ENCODE data around the gene CMIP. TPM values are rescaled to one million over a fixed set of nuclear protein-coding genes. Genes with fewer than 3 reads are reported as not detected.
A peak's percentile ranks its signal among the peaks of the same experiment; 100 is the strongest.

CMIP gene
- total RNA-seq, 2 donors from 2014 or later: 7.7 to 19.2 TPM

DNA sequence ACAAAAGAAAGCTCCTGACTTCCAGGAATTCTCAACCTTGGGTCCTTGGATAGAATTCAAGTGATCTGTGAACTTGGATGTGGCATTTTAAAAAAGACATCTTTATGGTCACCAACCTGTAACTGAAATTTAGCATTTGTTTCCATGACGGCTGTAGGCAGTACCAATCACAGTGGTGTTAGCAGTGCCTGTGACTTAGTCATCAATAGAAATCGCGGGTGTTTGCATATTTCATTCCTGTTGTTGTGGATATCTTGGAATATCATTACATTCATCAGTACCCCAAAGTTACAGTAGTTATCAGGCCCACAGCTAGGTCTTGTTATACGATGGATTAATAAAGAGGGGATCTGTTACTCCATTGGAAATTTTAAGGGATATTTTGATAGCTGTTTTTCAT is 81.6 kb downstream of the CMIP start:
- Histone ChIP-seq H3K4me1 (peaks cover 0 to 34% of the 10 kb centered on the region in 2 donors), H3K9me3 (no peaks in the 10 kb centered on the region), H3K27me3 (no peaks in the 10 kb centered on the region), H3K36me3 (no peaks in the 10 kb centered on the region), H3K4me3 (no peak overlapping the region), H3K27ac (peak overlapping the region in 1 of 2 donors; percentile 1)
- DNase-seq (ENCODE audit: low spot score): no peak
- TF ChIP-seq, protein P1, sequence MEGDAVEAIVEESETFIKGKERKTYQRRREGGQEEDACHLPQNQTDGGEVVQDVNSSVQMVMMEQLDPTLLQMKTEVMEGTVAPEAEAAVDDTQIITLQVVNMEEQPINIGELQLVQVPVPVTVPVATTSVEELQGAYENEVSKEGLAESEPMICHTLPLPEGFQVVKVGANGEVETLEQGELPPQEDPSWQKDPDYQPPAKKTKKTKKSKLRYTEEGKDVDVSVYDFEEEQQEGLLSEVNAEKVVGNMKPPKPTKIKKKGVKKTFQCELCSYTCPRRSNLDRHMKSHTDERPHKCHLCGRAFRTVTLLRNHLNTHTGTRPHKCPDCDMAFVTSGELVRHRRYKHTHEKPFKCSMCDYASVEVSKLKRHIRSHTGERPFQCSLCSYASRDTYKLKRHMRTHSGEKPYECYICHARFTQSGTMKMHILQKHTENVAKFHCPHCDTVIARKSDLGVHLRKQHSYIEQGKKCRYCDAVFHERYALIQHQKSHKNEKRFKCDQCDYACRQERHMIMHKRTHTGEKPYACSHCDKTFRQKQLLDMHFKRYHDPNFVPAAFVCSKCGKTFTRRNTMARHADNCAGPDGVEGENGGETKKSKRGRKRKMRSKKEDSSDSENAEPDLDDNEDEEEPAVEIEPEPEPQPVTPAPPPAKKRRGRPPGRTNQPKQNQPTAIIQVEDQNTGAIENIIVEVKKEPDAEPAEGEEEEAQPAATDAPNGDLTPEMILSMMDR (IDR thresholded peaks at IDR 0.05): no peak

DNA sequence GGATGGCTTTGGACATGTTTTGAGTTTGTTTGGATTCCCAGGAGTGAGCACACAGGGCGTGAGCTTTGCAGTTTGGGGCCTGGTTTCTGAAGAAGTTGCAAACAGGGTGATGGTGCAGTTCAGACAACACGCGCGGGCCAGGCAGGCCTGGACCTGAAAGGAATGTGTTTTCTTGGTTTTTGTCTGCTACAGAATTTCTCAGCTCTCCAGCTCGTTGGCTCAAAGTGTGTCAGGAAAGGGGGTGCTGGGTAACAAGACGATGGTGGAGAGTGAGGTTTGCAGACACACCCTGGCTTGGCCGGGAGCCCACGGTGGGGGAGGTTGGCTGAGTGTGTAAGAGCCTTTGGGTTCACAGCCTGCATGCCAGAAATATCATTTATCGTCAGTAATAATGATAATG is 82.3 kb downstream of the CMIP start:
- H3K9me3 ChIP-seq: no peaks in the 10 kb centered on the region
- H3K27me3 ChIP-seq: no peaks in the 10 kb centered on the region
- peaks cover 0 to 37% of the 10 kb centered on the region in 2 donors for H3K4me1 ChIP-seq
- H3K4me3 ChIP-seq: no peak overlapping the region
- peak; percentile 63 for DNase-seq (ENCODE audit: low spot score)
- TF ChIP-seq, protein P1 (IDR thresholded peaks at IDR 0.05): no peak
- peak overlapping the region; percentile 1 to 13 for H3K27ac ChIP-seq
- no peaks in the 10 kb centered on the region for H3K36me3 ChIP-seq

DNA sequence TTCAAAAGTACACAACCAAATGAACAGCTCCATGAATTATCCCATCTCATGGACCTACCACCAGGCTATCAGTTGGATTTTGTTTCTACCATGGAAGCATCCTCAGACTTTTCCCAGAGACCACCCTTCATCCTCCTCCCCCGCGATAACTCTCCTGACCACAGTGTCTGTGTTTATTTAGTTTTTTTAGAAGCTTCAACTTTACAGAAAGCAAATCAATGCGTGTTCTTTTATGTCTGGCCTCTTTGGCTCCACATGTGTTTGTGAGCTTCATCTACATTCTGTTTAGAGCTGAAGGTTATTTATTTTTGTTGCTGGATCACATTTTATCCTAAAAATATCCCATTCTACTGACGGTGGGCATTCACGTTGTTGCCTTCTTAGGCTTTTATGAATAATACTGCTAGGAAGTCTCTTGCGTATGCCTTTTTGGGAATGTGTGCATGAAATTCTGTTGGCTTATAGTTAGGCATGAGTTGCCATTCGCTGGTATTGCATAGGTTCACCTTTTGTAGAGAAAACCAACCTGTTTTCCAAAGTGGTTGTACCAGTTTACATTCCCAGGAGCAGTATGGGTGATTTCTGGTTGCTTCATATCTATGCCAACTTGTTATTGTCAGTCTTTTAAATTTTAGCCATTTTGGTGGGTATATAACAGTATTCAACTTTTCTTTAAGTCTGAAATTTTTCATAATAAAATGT is 83.0 kb downstream of the CMIP start:
- Histone ChIP-seq H3K36me3 (no peaks in the 10 kb centered on the region), H3K27me3 (no peaks in the 10 kb centered on the region), H3K4me1 (peaks cover 0 to 35% of the 10 kb centered on the region in 2 donors), H3K4me3 (no peak overlapping the region), H3K27ac (no peak overlapping the region), H3K9me3 (no peaks in the 10 kb centered on the region)
- TF ChIP-seq, protein P1 (IDR thresholded peaks at IDR 0.05): no peak
- DNase-seq (ENCODE audit: low spot score): no peak

DNA sequence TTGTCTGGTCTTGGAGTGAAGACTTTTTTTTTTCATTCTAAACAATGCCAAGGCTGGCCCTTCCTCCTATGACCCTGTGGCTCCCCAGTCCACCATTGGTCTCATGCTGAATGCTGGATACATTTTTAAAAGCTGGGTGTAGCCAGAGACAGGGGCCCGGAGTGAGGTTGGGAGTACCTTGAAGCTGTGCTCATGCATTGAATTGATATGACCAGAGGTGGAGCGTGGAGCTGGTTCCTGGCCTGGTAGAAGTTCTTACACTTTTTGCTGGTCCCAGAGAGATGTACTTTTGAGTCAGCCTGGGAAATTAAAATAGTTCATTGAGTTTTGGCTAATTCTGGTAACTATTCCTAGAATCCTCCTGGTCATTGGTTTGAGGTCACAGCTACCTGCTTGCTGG is 83.6 kb downstream of the CMIP start:
- Histone ChIP-seq H3K4me3 (no peak overlapping the region), H3K27ac (no peak overlapping the region), H3K36me3 (no peaks in the 10 kb centered on the region), H3K9me3 (no peaks in the 10 kb centered on the region), H3K4me1 (peaks cover 0 to 35% of the 10 kb centered on the region in 2 donors), H3K27me3 (no peaks in the 10 kb centered on the region)
- no peak for DNase-seq (ENCODE audit: low spot score)
- TF ChIP-seq, protein P1 (IDR thresholded peaks at IDR 0.05): no peak

DNA sequence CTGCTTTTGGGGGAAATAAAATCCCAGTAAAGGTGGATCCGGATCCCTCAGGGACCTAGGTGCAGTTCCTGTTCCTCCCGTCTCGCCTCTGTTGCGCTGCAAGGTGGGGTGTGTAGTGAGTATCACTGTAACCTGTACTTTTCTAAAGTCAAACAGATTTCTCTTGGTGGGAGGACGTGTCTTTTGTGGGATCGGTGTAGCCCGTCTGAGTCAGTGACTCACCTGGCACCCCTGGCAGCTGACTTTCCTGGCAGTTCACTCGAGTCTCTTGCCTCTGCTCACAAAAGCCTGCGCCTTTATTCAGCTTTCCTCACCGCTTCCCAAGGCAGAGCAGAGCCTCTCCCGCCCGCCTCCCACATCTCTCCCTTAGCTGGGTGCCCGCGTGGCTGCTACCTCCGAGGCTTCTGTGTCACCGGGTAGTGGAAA is 85.7 kb downstream of the CMIP start:
- H3K27ac ChIP-seq: no peak overlapping the region
- H3K27me3 ChIP-seq: no peaks in the 10 kb centered on the region
- H3K36me3 ChIP-seq: no peaks in the 10 kb centered on the region
- no peaks in the 10 kb centered on the region for H3K9me3 ChIP-seq
- H3K4me1 ChIP-seq: peaks cover 0 to 29% of the 10 kb centered on the region in 2 donors
- DNase-seq (ENCODE audit: low spot score): no peak
- TF ChIP-seq, protein P1 (IDR thresholded peaks at IDR 0.05): no peak
- no peak overlapping the region for H3K4me3 ChIP-seq

DNA sequence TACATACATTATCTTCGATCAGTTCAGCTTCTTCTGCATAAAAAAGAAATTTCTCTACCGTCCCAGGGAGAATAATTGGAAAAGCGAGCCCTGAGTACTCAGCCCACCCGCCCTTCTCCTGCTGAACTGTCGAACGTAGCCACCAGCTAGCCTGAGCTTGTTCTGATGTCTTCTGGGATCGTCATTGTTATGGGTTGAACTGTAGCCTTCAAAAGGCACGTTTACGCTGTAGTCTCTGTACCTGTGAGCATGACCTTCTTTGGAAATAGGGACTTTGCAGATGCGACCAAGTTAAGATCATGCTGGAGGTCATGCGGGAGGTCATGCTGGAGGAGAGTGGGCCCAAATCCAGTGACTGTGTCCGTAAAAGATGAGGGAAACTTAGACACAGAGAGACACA is 86.2 kb downstream of the CMIP start:
- DNase-seq (ENCODE audit: low spot score): no peak
- H3K4me3 ChIP-seq: no peak overlapping the region
- H3K4me1 ChIP-seq: peaks cover 0 to 25% of the 10 kb centered on the region in 2 donors
- H3K27me3 ChIP-seq: no peaks in the 10 kb centered on the region
- H3K27ac ChIP-seq: no peak overlapping the region
- no peaks in the 10 kb centered on the region for H3K36me3 ChIP-seq
- TF ChIP-seq, protein P1 (IDR thresholded peaks at IDR 0.05): no peak
- no peaks in the 10 kb centered on the region for H3K9me3 ChIP-seq

Measured in right atrium auricular region (tissue), 2 donors.